ENCODE measurements around the gene B3GALT2.

Gene B3GALT2

DNA sequence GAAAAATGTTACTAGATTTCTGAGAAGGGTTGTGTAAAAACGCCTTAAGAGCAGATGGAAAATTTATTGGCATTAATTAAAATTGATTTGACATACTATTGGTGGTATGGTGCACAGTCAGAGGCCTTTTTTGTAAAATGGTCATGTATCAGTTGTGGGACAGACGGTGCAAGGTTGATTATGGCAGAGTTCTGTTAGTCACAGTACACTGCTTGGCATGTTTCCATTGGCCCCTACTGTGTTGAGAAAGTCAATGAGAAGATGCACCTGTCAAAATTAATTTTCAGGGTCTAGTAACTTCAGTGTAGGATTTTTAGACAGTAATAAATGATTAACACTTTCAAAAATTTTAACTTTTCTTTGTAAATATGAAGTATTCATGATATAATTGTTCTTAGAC, 4.4 kb downstream of the B3GALT2 start:
- no peak for DNase-seq

DNA sequence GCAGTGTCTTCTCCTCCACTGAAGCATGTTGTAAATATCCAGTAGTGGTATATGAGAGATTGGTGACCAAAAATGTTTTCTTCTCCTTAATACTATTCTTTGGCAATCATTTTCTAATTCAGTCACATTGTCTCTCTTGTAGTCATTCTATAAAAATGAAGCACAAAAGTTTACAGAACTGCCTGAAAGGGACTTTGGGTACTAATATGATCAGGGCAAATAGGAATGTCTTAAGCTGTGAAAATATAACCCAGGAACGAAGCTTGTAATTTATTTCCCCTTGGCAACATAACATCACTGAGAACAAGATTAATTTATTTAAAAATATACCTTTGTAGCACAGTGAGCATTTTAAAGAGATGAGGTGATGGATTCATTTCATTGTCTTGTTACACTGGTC, 4.9 kb downstream of the B3GALT2 start:
- DNase-seq: no peak

DNA sequence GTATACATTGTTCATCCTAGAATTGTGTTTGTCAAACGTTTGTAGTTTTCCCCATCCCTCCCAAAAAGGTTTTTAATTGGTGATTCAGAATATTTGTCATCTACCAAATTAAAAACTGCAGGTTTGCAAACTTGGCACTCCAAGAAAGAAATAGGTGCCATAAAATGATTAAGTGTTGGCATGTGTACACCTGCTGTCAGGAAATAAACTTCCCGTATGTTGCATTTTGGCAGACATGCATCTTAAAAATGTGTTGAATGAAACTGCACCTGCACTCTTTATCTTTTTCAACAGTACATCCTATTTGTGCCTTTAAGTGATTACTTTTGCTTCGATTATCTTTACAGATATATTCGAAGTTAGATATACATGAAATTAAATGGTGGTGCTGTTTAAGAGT, 7.3 kb downstream of the B3GALT2 start:
- no peak for DNase-seq

DNA sequence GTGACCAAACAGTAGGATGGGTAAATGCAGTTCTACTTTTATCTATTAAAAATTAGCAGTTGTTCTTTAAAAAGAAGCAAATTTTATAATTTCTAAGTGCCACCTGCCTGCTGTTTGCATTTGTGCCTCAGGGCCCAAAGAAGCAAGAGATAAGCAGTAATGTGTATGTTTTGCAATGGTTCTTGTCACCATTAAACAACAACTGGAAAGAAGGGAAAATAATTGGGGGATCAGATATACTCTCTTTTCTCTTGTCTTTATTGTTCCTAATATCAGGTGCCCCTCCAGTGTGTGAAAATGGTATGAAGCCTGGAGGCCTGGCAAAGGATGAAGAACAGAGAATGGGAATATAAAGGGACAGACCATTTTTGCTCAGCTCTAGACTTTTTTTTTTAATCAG, 9.6 kb downstream of the B3GALT2 start:
- DNase-seq: no peak

DNA sequence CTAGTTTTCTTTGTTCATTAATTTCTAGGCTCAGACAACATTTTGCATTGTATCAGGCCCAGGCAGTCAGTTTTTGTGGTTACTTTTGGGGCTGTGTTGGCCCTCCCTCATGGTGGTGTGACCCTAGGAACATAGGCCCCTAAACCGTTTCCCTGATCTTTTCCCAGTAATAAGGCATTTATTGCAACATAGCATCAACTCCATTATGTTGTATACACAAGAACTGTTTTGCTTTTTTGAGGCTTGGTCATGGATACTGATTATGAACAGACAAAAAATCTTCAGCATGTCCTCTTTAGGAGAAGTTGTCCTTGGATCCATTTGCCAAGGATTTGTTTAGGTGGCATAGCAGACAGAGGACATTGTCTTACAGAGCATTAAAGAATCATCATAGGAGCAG, 10.3 kb downstream of the B3GALT2 start:
- no peak for DNase-seq

DNA sequence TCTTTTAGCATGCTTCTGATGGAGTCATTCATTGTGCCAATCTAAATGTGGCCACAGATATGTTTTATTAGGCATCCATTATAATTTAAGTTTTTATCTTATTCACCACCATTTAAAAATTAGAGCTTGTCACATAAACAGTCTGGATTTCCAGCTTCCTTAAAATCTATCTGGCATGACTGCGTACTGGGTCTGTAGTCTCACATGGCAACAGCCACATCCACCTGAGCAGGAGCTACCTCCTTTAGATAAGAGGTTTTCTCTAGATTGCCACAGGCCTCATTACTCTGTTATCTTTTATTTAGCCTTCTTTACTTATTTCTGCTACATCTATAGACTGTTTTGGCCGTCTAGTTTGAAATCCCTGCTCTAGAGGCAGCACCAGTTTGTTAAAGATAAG, 29.1 kb downstream of the B3GALT2 start:
- no peak for DNase-seq

DNA sequence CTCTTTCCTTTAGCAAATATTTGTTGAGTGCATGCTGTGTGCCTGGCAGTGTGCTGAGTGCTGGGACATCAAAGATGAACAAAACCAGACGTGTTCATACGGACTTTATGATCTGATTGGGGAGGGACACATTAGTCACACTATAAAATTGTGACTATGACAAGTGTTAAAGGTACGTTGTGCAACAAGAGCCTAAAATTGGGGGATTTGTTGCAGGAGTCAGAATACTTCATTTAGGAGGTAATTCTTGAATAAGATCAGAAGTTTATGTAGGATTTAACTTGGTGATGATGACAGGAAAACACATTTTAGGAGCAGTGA, 29.6 kb downstream of the B3GALT2 start:
- no peak for DNase-seq

DNA sequence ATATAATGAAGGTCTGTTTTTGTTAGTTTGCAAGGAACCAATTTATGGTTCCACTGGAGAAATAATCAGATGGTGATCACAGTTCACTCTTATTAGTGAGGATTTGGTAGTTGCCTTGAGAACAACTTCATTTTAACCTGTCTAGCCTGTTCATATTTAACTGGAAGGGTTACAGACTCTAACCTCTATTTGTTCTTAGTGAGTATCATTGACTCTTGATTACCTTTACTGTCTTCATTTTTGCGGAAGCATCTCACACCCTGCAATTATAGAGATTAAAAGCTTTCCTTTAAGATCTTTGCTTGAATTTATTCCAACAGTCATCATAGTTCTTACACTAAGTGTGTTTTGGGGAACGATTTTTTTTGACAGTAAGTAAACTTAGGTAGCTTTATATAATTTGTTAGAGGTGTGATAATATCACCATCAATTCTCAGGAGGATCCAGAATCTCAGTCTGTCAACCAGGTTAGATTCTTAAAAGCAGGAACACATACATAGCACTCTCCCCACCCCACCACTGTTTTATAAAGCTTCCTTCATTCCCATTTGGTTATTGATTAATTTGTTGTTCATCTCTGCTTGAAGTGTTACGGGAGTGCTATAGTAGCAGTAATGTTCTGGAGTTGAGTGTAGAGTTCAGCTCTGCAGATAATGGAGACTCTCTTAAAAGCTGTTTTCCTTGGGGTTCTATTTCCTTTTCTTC, 30.1 kb downstream of the B3GALT2 start:
- no peak for DNase-seq

DNA sequence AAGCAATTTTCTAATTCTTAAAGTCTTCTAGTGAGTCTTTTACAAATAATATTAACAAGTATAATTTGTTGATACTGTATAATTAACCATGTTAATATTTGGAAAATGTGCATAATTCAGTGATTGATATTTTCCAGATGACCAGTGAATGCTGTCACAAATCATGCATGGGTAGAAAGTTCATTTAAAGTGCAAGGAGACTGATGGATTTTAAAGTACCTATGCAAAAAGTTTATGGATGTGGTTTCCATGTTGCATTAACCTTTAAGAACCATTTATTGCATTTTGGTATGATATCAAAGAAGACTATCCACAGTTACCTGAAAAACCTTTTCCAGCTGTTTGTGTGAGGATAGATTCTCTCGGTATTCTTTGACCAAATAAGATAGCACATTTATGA, 41.4 kb downstream of the B3GALT2 start:
- no peak for DNase-seq

DNA sequence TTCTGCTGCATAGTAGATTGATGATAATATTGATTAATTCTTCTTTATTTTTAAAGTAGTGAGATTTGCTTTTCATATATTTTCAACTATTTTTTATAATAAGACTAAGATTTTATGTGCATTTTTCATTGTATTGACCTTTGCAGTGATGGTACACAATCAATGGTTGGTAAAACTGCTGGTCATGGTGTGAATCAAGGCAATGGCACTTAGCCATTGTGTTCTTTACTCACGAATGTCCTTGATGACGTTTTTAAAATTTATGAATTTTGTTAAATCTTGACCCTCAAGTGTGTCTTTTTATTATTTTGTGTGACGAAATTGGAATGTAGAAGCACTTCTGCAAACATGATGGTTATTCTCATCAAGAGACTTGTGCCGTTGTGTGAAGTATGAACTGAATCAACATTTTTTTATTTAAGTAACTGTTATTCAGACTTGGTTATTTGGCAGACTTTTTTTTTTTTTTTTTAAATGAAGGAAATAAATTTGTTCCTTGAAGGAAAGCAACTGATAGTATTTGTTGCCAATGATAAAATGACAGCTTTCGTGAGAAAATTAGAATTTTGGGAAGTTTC, 42.0 kb downstream of the B3GALT2 start:
- no peak for DNase-seq

DNA sequence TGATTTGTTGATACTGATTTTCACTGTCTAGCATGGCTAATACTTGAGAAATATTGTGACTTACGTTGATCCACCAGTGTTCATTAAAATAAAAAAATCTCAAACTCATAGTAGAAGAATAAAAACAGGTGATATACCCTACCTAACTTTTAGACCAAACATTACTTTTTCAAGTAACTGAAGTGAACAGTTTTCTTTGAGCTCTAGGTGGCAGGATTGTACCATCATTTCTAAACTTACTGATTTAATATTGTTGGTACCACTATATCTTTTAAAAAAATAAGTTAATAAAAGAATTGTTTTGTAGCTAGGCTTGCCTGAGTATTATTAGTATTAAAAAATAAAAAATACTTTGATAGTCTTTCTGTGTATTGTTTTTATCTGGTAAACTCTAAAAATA, 43.1 kb downstream of the B3GALT2 start:
- no peak for DNase-seq

DNA sequence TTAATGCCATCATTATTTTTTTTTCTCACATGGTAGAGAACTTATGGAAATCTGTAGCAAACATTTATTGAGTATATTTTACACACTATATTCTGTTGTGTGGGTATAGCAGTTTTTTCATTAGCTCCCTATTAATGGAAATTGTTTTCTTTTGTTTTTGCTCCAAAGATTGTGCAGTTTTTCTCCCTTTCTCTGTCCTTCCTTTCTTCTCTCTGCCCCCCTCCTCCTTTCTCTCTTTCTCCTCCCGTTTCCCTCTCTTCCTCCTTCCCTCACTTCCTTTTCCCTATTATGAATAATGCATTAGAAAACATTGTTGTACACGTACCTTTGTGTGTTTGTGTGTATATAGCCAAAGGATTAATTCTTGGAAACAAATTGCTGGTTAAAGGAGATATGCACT, 44.0 kb downstream of the B3GALT2 start:
- no peak for DNase-seq

DNA sequence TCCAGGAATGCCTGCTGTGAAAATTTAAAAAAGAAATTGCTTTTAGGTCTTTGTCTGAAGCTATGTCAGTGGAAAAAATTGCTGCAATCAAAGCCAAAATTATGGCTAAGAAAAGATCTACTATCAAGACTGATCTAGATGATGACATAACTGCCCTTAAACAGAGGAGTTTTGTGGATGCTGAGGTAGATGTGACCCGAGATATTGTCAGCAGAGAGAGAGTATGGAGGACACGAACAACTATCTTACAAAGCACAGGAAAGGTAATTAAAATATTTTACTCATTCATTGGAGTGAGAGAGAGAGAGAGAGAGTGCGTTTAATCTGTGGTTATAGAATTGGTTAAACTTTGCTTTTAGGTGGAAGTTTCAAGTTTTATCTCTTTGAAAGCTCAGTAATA, 44.6 kb downstream of the B3GALT2 start:
- DNase-seq: no peak

DNA sequence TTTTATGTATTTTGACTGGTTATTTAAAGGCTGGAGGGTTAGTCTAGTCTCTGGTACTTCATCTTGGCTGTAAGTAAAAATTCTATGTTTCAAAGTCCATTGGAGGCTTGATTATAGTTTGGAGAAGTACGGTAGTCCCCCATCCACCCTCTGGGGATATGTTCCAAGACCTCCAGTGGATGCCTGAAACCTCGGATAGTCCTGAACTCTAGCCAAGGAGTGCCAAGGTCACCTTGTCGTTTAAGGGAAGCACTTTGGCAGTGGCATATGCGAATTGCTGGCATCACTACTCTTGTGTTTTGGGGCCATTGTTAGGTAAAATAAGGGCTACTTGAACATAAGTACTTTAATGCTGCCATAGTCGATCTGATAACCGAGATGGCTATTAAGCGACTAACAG, 46.2 kb downstream of the B3GALT2 start:
- no peak for DNase-seq

DNA sequence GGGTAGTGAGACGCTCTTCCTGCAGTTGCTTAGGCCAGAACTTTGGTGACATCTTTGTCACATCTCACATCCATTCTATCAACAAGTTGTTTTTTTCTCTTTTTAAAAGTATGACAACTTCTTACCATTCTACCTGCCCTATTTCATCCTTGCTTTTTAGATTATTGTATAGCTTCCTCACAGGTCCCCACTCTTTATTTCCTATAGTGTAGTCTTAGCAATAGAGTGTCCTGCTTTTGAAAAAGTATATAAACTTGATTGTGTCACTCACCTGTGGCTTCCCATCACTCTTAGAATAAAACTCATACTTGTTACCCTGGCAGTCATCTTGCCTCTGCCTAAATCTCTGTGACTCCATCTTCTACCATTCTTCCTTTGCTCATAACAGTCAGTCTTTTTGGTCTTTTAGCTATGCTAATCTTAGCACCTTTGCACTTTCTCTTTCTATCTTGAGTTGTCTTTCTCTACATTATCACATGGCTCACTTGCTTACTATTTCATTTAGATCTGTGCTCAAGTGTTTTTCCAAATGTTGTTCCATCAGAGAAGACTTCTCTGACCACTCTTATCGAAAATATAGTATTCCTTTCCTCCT, 55.0 kb downstream of the B3GALT2 start:
- no peak for DNase-seq
